Fibroblast of skin of left biceps (primary cell): ENCODE data around the gene NDUFA13.

ENCODE experiments used
- DNase-seq, 2 experiments: peaks; one replicate each; pipeline ENCODE4 v3.0.0-alpha.2; 2013; ENCODE audit warnings: low read depth in 2 of 2

The NDUFA13 gene

DNA sequence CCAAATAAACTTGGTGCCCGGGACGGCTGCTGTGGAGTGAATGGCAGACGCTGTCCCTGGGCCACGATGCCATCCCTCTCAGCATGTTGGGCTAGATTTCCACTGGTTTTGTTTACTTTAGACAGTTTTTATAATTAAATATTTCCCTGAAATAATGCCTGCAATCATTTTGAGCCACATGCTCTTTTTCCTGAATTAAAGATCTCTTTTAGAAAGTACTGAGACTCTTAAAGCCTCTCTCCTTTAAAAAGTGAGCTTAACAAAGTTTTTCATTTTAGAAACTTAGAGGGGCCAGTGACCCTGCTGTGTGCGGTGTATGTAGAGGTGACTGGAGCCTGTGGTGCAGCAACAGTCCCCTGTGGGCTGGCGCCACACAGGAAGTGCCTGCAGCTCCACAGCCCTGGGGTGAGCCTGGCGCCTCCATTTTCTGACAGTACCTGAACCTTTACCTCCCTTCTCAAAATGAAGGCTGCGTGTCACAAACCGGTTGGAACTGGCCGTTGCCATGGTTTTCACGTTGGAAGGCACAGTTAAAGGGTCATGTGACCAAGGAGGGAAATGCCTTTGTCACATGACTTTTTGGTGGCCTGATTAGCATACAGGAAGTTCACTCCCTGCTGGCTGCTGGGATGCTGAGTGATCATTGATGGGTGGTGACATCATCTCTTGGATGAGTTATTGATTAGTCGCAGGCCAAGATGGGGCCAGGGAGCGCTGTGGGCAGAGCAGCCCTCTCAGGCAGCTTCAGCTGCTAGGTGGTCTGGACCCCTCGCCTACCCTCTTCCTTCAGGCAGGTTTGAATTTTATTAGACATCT is 26.9 kb upstream of the NDUFA13 start:
- peak; percentile 91 to 94 for DNase-seq

DNA sequence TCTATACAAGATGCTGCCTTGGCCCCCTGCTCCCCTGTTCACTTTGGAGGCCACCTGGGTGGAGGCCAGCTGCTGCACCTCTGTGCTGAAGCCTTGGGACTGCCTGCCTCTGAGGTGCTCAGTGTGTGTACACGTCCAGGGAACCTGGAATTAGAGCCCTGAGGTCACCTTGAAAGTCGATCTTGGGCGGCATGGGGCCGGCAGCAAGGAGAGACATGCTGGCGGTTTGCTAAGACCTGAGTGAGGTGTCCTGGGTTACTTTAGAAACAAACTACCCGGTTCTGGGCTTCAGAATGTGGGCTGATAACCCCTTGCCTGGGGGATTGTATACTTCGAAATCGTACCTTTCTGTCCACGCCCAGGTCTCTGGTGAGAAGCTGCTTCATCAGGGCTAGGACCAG is 26.2 kb upstream of the NDUFA13 start:
- no peak for DNase-seq

DNA sequence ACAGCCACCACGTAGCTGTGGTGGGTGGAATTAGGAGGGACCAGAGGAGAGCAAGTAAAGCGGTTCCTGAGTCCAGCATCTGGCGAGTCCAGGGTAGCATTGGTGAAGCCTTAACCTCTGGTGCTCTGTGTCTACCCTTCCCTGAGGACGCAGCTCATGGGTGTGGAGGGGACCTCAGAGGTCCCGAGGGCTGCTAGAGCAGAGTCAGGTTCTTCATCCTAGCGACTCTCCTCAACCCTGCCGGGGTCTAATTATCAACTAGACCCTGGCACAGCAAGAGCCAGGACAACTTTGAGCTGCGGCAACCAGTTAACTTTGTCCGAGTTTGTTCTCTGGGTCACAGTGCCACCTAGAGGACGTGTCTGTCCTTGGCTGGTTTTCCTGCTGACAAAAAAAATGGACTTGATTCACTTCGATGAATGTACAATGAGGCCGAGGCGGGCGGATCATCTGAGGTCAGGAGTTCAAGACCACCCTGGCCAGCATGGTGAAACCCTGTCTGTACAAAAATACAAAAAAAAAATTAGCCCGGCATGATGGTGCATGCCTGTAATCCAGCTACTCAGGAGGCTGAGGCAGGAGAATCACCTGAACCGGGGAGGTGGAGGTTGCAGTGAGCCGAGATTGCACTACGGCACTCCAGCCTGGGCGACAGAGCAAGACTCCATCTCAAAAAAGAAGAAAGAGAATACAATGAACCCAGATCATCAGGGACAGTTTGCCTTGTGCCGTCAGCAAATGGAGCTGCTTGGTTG is 25.6 kb upstream of the NDUFA13 start:
- DNase-seq: peak; percentile 50 to 52

DNA sequence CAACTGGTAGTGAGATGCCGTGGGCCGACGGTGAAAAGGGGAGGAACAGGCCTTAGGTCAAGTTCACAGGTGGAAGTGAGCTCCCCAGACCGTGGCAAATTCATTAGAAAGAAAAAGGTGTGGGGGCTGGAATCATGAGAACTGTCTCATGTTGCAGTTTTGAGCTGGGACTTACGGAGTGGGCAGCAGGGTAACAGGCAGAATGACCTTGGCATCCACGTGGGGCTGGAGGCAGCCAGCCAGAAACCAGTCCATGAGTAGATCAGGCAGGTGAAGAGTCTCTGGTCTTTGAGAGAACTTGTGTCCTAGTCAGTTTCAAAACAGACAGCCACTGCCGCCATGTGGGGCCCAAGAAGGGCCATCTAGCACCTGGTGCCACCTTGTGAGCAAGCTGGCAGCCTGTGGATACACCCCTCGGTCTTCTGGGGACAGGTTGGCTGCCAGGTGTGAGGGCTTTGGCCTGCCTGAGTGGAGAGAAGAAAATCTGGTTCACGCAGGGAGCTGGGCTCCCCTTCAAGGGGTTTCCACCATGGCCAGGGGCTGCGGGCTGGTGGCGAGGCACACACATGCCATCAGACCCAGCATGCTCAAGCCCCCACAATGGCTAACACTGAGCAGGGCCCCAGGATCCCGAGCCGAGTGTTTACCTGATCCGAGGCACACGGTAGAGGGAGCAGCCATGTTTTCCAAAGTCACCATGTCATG is 24.6 kb upstream of the NDUFA13 start:
- no peak for DNase-seq

DNA sequence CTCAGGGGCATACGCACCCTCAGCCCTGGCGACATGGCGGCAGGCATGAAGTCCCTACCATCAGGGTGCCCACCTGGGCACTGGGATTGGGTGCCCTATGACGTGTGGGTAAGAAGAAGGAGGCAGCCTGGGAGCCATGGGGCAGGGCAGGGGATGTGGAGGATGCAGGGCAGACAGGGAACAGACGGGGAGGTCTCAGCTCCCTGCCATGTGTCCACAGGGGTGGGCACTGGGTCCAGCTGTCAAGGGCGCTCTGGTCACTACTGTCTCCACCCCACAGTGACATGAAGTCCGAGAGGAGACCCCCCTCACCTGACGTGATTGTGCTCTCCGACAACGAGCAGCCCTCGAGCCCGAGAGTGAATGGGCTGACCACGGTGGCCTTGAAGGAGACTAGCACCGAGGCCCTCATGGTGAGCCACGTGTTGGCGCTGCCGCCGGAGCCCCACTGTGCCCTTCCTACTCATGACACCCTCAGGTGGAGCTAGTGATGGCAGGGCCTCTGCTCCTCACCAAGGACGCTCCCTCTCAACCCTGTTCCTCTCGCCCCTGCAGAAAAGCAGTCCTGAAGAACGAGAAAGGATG is 23.9 kb upstream of the NDUFA13 start:
- DNase-seq: no peak

DNA sequence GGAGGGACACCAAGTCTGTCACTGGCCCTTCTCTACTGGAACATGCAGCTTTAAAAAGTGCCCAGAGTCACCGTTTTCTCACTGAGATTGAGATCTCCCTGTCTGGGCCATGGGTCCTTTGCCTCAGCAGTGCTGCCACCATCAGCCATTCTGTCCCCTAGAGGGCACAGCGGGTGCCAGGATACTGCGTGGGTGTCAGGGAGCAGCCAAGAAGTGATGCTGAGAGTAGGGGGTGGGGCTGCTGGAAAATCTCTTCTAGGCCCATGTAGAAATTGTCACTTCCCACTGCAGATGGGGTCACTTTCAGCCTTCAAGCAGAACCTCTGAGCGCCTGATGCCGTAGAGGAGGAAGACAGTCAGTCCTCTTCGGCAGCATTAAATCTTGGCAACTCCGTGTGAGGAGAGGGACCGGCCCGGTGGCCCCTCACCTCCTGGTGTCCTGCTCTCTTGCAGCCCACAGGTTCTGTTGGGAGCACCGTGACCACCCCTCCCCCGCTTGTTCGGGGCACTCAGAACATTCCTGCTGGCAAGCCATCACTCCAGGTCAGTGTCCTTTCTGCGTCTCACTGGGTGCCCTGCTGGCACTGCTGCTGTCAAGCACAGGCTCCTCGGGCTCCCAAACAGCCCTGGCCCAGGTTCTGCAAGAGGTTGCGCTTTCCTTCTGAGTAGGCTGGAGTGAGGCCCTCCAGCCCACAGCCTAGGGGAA is 22.0 kb upstream of the NDUFA13 start:
- no peak for DNase-seq

DNA sequence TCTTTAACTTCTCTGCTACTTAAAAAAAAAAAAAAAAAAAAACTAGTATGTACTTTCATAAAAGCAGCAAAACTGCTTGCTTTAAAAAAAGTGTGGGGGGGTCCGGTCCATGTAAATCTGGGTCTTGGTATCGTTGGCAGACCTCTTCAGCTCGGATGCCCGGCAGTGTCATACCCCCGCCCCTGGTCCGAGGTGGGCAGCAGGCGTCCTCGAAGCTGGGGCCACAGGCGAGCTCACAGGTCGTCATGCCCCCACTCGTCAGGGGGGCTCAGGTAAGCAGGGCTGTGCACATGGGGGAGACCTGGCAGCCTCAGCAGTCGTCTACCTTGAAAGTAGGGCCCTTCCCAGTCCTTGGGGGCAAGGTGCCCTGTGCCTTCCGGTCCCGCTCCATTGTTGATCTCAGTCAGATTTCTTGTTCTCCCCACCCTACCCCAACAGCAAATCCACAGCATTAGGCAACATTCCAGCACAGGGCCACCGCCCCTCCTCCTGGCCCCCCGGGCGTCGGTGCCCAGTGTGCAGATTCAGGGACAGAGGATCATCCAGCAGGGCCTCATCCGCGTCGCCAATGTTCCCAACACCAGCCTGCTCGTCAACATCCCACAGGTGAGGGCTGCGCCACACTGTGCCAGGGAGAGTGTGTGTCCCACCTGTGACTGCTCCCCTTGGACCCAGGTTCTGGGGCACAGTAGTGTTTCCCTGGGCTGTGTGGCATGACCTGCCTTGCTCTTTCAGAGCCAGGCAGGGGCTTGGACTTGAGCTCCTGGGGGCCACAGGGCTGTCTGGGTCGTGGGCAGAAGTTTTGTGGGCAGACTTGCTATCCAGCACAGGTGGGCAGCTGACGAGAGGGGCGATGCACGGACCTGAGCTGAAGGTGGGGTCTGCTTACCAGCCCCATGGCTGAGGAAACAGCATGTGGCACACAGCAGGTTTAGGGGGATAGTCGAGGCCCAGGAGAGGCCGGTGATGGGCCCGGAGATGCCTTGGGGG is 20.1 kb upstream of the NDUFA13 start:
- DNase-seq: no peak

DNA sequence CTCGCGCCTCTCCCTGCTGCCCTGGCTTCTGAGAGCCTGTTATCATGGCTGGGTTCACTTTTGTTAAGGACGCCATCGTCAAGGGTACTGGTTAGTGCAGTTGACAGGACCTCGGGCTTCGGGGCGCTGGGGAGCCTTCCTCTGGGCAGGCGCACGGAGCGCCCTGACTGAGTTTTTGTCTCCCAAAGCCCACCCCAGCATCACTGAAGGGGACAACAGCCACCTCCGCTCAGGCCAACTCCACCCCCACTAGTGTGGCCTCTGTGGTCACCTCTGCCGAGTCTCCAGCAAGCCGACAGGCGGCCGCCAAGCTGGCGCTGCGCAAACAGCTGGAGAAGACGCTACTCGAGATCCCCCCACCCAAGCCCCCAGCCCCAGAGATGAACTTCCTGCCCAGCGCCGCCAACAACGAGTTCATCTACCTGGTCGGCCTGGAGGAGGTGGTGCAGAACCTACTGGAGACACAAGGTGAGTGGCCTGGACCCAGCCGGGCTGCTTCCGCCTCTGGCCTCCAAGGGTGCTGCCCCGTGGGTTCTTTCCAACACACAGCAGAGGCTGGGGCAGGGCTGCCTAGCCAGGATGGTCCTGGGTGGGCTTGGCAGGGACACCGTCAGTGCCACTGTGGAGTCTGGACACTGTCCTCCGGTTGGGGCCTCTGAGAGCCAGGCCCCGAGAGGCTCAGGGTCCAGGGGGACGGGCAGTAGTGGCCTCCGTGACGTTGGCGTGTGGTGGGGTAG is 17.6 kb upstream of the NDUFA13 start:
- DNase-seq: no peak

DNA sequence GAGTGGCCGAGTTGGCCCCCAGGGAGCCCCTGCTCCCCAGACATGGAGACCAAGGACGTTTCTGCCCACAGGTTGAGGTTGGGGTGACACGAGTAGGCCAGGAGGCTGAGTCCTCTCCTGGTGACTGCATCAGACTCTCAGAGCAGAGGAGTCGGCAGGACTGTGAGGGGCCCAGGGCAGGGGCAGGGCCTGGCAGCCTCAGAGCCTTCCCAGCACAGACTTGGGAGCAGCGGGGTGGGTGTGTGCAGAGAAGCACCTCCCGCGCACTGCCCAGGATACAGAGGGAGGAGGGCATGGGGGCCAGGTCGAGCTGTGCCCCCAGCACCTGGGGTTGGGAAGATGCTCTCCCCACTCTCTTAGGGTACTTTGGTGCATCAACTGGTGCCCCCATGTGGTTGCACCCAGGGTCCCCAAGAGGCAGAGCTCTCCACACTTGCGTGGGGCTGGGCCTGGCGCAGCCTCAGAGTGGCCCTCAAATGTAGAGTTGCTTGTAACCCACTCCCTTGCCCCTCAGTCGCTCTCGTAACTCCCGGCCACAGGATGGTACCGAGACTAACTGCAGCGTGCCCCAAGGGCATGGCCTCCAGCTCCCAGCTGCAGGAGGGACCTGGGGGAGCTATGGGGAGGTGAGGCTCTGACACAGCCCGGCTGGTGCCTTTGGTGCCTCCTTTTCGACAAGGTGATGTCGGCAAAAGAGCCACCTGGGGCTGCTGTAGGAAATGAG is 16.6 kb upstream of the NDUFA13 start:
- no peak for DNase-seq

DNA sequence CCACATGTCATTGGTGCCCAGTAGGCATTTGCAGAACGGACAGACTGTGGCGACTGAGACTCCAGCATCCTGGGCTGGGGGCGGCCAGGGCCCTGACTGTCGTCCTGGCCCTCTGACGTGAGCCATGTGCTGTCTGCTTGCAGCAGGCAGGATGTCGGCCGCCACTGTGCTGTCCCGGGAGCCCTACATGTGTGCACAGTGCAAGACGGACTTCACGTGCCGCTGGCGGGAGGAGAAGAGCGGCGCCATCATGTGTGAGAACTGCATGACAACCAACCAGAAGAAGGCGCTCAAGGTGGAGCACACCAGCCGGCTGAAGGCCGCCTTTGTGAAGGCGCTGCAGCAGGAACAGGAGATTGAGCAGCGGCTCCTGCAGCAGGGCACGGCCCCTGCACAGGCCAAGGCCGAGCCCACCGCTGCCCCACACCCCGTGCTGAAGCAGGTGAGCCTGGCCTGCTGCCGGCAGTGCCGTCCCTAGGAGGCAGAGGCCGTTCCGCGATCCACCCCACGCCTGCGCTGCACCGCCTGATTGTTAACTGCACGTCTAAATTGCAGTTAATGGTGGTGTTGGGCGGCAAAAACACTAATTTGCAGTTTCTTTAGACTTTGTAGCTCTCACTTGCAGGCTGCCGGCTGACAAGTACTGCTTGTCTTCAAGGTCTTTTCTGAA is 14.9 kb upstream of the NDUFA13 start:
- no peak for DNase-seq

DNA sequence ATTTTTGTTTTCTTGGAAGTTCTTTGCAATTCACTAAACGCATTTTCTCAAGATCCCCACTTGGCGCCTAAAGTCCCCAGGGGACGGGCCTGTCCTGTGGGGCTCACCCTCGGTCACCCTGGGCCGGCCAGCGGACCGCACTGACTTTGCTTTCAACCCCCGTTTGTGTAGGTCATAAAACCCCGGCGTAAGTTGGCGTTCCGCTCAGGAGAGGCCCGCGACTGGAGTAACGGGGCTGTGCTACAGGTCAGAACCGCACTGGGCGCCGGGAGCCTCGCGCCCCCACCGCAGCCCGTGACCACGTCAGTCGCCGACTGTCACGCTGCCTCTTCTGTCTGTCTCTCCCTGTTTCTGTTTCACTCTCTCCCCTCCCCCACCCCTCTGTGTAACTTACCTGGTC is 14.2 kb upstream of the NDUFA13 start:
- DNase-seq: no peak

DNA sequence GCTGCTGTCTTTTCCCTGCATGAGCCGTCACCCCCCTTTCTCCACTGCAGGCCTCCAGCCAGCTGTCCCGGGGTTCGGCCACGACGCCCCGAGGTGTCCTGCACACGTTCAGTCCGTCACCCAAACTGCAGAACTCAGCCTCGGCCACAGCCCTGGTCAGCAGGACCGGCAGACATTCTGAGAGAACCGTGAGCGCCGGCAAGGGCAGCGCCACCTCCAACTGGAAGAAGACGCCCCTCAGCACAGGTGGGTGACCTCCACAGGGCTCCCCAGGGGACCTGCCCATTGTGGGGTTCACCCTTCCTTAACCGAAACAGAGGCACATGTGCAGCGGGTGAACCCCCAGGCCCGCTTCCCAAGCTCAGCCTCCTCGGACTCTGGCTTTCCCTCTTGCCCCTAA is 13.7 kb upstream of the NDUFA13 start:
- DNase-seq: no peak

DNA sequence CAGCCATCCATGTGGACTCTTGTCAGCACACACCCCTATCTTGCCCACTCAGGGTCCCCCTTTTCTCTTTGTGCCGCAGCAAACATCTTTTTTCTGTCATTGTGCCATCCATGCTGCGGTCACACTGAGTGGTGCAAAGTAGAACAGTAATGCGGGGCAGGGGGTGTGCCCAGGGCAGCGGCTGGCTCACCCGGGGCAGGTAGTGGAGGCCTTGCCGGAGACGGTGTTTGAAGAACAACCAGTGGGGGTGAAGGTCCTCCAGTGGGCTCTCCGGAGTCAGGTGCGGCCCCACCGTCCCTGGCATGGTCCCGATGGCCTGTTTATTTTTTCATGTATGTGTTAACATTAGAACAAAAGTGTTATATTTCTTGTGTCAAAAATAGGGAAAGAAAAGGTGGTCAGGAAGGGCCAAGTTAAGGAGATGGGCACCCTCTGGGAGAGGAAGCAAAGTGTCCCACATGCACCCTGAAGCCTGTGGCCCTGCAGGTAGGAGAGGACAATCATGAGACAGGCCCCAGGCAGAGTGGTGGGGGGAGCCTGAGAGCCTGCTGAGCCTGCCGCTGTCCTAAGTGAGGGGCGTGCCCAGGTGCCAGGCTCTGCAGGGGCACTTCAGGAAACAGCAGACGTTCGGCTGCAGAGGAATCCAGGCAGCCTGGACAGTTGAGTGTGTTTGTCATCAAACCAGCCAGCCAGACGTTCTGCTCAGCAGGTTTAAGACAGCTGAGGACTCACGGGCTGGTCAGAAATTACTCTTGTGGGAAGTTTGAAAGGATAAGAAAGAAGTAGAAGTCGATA is 13.0 kb upstream of the NDUFA13 start:
- DNase-seq: no peak

DNA sequence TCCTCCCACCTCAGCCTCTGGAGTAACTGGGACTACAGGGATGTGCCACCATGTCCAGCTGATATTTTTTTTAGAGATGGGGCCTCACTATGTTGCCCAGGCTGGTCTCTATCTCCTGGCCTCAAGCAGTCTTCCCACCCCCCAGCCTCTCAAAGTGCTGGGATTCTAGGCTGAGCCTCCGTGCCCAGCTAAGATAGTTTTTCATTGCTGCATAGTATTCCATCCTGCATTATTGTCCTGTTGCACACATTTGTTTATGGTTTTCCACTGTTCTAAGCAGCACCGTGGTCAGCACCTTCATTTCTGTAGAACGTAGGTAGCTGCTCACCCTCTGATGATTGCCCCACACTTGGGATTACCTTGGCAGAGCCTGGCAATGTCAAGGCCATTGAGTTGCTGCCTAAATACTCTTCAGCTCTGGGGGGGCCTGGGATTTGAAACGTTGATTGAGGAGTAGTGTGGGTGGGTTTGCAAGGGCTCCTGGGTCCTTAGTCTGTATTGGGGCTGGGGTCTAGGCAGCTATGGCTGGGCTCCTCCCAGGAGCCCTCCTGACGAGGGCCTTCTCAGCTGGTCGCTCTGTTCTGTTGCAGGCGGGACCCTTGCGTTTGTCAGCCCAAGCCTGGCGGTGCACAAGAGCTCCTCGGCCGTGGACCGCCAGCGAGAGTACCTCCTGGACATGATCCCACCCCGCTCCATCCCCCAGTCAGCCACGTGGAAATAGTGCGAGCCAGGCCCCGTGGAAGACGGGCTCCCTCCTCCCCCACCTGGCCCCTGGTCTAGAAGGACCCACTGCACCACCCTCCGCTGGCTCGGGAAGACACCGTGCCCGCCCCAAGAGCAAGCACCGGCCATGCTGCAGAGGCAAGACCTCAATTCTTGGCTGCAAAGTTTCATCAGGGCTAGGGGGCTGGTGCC is 11.0 kb upstream of the NDUFA13 start:
- no peak for DNase-seq

DNA sequence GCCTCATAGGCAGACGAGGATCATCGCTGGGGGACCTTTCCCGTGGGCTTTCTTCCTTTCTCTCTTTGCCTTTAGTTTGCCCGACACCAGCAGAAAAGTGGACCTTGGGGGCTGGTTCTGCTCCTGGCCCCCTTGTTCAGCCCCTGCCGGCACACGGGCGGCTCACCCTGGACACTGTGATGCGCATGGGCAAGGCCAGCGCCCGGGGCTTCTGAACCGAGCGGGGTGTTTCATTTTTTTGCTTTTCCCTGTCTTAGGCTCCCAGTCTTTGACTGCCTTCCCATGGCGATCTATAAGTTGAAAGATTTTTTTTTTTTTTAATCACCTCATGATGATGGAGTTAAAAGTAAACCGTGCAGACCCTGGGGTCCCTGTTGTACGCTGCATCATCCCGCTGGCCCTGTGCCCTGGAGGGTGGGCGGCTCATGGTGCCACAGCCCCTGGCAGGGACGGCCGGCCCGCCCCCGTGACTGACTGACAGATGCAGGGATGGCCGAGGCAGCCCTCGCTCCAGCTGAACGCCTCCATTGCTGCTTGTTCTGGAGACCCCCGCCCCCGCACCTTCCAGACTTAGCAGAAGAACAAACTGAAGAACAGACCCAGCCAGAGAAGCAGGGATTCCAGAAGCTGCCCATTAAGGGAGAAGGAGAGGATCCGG is 10.2 kb upstream of the NDUFA13 start:
- DNase-seq: no peak

DNA sequence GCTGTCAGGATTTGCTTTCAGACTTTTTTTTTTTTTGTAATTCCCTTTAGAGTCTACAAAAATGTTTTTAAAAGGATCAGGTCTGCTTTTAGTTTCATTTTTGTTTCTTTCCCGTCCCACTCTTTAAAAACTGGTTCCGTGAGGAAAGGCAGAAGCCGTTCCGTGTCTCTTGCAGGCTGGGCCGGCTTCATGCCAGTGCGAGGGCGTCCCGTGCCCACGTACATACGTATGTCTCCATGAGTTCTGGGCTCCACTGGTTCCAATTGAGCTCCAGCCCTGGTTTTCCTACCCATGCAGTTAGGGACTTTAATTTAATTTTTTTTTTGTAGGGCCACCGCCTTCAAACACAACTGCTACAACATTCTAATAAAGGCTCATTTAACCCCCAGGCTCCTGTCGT is 9.4 kb upstream of the NDUFA13 start:
- no peak for DNase-seq
